ENCODE measurements around the gene BIK.

BIK gene, protein sequence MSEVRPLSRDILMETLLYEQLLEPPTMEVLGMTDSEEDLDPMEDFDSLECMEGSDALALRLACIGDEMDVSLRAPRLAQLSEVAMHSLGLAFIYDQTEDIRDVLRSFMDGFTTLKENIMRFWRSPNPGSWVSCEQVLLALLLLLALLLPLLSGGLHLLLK

GRCh38 chr22:43110444-43110926 lies at the start of gene BIK:
Gene BIK (plus strand): TSS chr22:43110750. CDS start chr22:43124023, 13,273 bp downstream.
- H3K4me3 ChIP-seq (ENCODE audit: low read depth, low read length): peak within 1 kb of the TSS; percentile 42
- DNase-seq (ENCODE audit: low read depth): no peak
- TF ChIP-seq, protein P1, sequence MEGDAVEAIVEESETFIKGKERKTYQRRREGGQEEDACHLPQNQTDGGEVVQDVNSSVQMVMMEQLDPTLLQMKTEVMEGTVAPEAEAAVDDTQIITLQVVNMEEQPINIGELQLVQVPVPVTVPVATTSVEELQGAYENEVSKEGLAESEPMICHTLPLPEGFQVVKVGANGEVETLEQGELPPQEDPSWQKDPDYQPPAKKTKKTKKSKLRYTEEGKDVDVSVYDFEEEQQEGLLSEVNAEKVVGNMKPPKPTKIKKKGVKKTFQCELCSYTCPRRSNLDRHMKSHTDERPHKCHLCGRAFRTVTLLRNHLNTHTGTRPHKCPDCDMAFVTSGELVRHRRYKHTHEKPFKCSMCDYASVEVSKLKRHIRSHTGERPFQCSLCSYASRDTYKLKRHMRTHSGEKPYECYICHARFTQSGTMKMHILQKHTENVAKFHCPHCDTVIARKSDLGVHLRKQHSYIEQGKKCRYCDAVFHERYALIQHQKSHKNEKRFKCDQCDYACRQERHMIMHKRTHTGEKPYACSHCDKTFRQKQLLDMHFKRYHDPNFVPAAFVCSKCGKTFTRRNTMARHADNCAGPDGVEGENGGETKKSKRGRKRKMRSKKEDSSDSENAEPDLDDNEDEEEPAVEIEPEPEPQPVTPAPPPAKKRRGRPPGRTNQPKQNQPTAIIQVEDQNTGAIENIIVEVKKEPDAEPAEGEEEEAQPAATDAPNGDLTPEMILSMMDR (conservative IDR thresholded peaks at IDR 0.05; ENCODE audit: low read depth, low read length): no peak

DNA sequence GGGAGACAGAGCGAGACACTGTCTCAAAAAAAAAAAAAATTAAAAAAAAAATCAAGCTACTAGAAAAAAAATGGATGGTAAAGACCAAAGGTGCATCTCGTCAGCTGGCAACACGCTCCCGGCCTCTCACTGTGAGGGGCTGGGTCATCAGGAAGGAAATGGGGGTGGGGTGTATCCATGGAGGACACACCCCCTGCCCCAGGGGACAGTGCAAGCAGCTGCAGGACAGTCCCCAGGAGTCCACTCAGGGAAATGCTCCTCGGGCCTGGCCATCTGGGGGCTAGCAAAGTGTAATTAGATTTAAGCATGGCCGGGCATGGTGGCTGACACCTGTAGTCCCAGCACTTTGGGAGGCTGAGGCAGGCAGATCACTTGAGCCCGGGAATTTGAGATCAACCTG lies 44.4 kb upstream of the BIK start:
- TF ChIP-seq, protein P1 (conservative IDR thresholded peaks at IDR 0.05; ENCODE audit: low read depth, low read length): no peak
- no peak for DNase-seq (ENCODE audit: low read depth)
- no peak overlapping the region for H3K4me3 ChIP-seq (ENCODE audit: low read depth, low read length)

DNA sequence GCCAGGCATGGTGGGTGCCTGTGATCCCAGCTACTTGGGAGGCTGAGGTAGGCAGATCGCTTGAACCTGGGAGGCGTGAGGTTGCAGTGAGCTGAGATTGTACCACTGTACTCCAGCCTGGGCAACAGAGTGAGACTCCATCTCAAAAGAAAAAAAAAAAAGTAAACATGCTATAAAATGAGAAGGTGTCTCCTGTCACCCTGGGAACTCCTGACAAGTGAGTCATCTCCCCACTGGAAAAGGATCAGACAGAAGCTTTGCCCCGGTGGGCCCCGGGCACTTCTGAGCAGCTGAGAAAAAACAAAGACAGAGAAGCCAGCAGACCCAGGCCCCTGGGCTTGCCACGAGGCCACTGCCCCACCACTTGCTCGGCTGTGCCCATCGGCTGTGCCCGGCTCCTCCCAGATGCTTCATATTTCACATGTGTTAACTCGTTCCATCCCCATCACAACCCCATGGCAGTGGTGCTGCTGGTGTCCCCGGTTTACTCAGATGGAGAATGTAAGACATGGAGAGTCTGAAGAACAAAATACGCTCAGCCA lies 43.6 kb upstream of the BIK start:
- peak; percentile 71 for DNase-seq (ENCODE audit: low read depth)
- no peak overlapping the region for H3K4me3 ChIP-seq (ENCODE audit: low read depth, low read length)
- TF ChIP-seq, protein P1 (conservative IDR thresholded peaks at IDR 0.05; ENCODE audit: low read depth, low read length): no peak

- no peak overlapping the region for H3K4me3 ChIP-seq (ENCODE audit: low read depth, low read length)
- TF ChIP-seq, protein P1 (conservative IDR thresholded peaks at IDR 0.05; ENCODE audit: low read depth, low read length): no peak
- no peak for DNase-seq (ENCODE audit: low read depth)
Measured at GRCh38 chr22:43077121-43077877, 33.3 kb upstream of the BIK start.

GRCh38 chr22:43078522-43078921 lies 32.0 kb upstream of the BIK start:
- TF ChIP-seq, protein P1 (conservative IDR thresholded peaks at IDR 0.05; ENCODE audit: low read depth, low read length): no peak
- DNase-seq (ENCODE audit: low read depth): no peak
- H3K4me3 ChIP-seq (ENCODE audit: low read depth, low read length): no peak overlapping the region

GRCh38 chr22:43079742-43080141 lies 30.8 kb upstream of the BIK start:
- TF ChIP-seq, protein P1 (conservative IDR thresholded peaks at IDR 0.05; ENCODE audit: low read depth, low read length): no peak
- H3K4me3 ChIP-seq (ENCODE audit: low read depth, low read length): no peak overlapping the region
- no peak for DNase-seq (ENCODE audit: low read depth)
